Ishikawa (cell line): ENCODE measurements around the gene EAF1.

Source experiments
- CEBPB ChIP-seq: IDR thresholded peaks from 2 replicates; pipeline ENCODE4 v1.6.1; 2012
- CREB1 ChIP-seq: IDR thresholded peaks from 2 replicates; pipeline ENCODE4 v1.6.1; 2012; ENCODE audit warnings: low read depth
- EGR1 ChIP-seq: IDR thresholded peaks from 2 replicates; pipeline ENCODE4 v1.6.1; 2012
- EP300 ChIP-seq: IDR thresholded peaks from 2 replicates; pipeline ENCODE4 v1.6.1; 2012; ENCODE audit warnings: borderline replicate concordance
- FOXM1 ChIP-seq: IDR thresholded peaks from 2 replicates; pipeline ENCODE4 v1.6.1; 2012; ENCODE audit warnings: low read depth, borderline replicate concordance
- MAX ChIP-seq: IDR thresholded peaks from 2 replicates; pipeline ENCODE4 v1.6.1; 2012
- NFIC ChIP-seq: IDR thresholded peaks from 2 replicates; pipeline ENCODE4 v1.6.1; 2012
- RAD21 ChIP-seq: IDR thresholded peaks from 2 replicates; pipeline ENCODE4 v1.6.1; 2012; ENCODE audit warnings: low read depth
- TAF1 ChIP-seq: IDR thresholded peaks from 2 replicates; pipeline ENCODE4 v1.6.1; 2012; ENCODE audit warnings: low read depth, mild to moderate bottlenecking
- TCF12 ChIP-seq: IDR thresholded peaks from 2 replicates; pipeline ENCODE4 v1.6.1; 2012; ENCODE audit warnings: low read depth
- TEAD4 ChIP-seq: IDR thresholded peaks from 2 replicates; pipeline ENCODE4 v1.6.1; 2012
- YY1 ChIP-seq: IDR thresholded peaks from 2 replicates; pipeline ENCODE4 v1.6.1; 2012; ENCODE audit warnings: low read depth
- ZBTB7A ChIP-seq: IDR thresholded peaks from 2 replicates; pipeline ENCODE4 v1.6.1; 2012; ENCODE audit warnings: low read depth
- TF ChIP-seq, protein P1 (sequence below): IDR thresholded peaks from 2 replicates; pipeline ENCODE4 v1.6.1; 2012

DNA sequence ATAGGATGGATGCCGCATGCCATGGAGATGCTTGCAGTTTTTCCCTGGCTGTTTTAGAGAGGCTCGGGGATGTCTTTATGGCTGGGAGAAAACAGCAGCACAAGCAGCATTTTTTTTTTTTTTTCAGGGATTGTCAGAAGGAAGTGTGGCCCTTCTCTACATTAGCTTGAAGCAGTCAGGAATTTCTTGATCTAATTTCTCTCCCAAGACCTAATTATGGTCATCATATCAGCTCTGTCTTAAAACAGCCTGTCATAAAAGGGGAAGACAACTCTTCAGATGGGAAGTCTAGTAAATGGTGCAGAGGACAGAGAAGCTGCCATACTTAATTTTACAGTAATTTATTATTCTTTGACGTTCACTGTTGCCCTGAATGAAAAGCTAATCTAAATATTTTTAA is 44.5 kb downstream of the EAF1 start:
- no peak for TF ChIP-seq EP300
- TF ChIP-seq MAX, result no peak
- TF ChIP-seq, protein P1, sequence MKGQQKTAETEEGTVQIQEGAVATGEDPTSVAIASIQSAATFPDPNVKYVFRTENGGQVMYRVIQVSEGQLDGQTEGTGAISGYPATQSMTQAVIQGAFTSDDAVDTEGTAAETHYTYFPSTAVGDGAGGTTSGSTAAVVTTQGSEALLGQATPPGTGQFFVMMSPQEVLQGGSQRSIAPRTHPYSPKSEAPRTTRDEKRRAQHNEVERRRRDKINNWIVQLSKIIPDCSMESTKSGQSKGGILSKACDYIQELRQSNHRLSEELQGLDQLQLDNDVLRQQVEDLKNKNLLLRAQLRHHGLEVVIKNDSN, result no peak
- TF ChIP-seq CEBPB, result no peak
- no peak for TF ChIP-seq YY1
- no peak for TF ChIP-seq NFIC
- TF ChIP-seq RAD21, result no peak
- no peak for TF ChIP-seq TCF12
- no peak for TF ChIP-seq FOXM1
- TF ChIP-seq CREB1, result no peak
- no peak for TF ChIP-seq TAF1
- no peak for TF ChIP-seq ZBTB7A
- no peak for TF ChIP-seq TEAD4
- no peak for TF ChIP-seq EGR1
